Liver (tissue), 9 donors: ENCODE results near the gene NARF. TPM values are rescaled to one million over a fixed set of nuclear protein-coding genes. Genes with fewer than 3 reads are reported as not detected.

Experiments
- DNase-seq: peaks from one replicate; pipeline ENCODE4 v3.0.0-alpha.2; 2017; ENCODE audit warnings: low spot score
- H3K27ac ChIP-seq, 2 donors: one replicate each; pipeline ENCODE4 v1.7.0; 2013; ENCODE audit warnings: inconsistent platforms in 2 of 2, low read length in 2 of 2, control low read depth in 1 of 2, low read depth in 1 of 2, mild to moderate bottlenecking in 1 of 2
- H3K27me3 ChIP-seq, 4 donors: one replicate each; pipeline versions ENCODE4 v1.6.1 to v1.7.0; 2013; ENCODE audit warnings: low read length in 3 of 4, inconsistent platforms in 1 of 4, mild to moderate bottlenecking in 1 of 4, moderate library complexity in 1 of 4; ENCODE audit not compliant: control insufficient read depth in 4 of 4, insufficient read depth in 4 of 4
- H3K36me3 ChIP-seq, 4 donors: one replicate each; pipeline versions ENCODE4 v1.6.1 to v1.7.0; 2013; ENCODE audit warnings: low read length in 3 of 4, mild to moderate bottlenecking in 3 of 4, low read depth in 1 of 4, moderate library complexity in 1 of 4; ENCODE audit not compliant: control insufficient read depth in 4 of 4, insufficient read depth in 3 of 4
- H3K4me1 ChIP-seq, 4 donors: one replicate each; pipeline versions ENCODE4 v1.6.1 to v1.7.0; 2013; ENCODE audit warnings: low read length in 3 of 4, mild to moderate bottlenecking in 3 of 4, moderate library complexity in 1 of 4; ENCODE audit not compliant: control insufficient read depth in 4 of 4, insufficient read depth in 4 of 4
- H3K4me3 ChIP-seq, 3 donors: one replicate each; pipeline versions ENCODE4 v1.6.1 to v1.7.0; 2013; ENCODE audit warnings: low read length in 3 of 3, control low read depth in 1 of 3, low read depth in 1 of 3, mild to moderate bottlenecking in 1 of 3
- H3K9ac ChIP-seq, 2 donors: one replicate each; pipeline ENCODE4 v1.7.0; 2013; ENCODE audit warnings: low read length in 2 of 2, mild to moderate bottlenecking in 2 of 2, moderate library complexity in 2 of 2, control low read depth in 1 of 2, low read depth in 1 of 2
- H3K9me3 ChIP-seq, 4 donors: one replicate each; pipeline versions ENCODE4 v1.6.1 to v1.7.0; 2013; ENCODE audit warnings: low read length in 3 of 4; ENCODE audit not compliant: control insufficient read depth in 4 of 4
- EGR1 ChIP-seq, 2 donors: IDR thresholded peaks; 2 replicates each; pipeline ENCODE4 v1.6.1; 2016 to 2018; ENCODE audit warnings: antibody characterized with exemption in 2 of 2, low read depth in 2 of 2
- FOXA1 ChIP-seq: IDR thresholded peaks from 2 replicates; pipeline ENCODE4 v1.6.1; 2016; ENCODE audit warnings: antibody characterized with exemption
- GABPA ChIP-seq, 2 donors: IDR thresholded peaks in 1 of 2; conservative IDR thresholded peaks in 1 of 2; 2 replicates each; pipeline ENCODE4 v1.6.1; 2016; ENCODE audit warnings: antibody characterized with exemption in 2 of 2, mild to moderate bottlenecking in 1 of 2, moderate library complexity in 1 of 2
- HNF4A ChIP-seq, 2 donors: conservative IDR thresholded peaks; 2 replicates each; pipeline ENCODE4 v1.6.1; 2016; ENCODE audit warnings: antibody characterized with exemption in 2 of 2, mild to moderate bottlenecking in 2 of 2
- HNF4G ChIP-seq: IDR thresholded peaks from 2 replicates; pipeline ENCODE4 v1.6.1; 2016; ENCODE audit warnings: antibody characterized with exemption
- JUND ChIP-seq, 2 donors: IDR thresholded peaks; 2 replicates each; pipeline ENCODE4 v1.6.1; 2016; ENCODE audit warnings: antibody characterized with exemption in 2 of 2
- NR2F2 ChIP-seq: IDR thresholded peaks from 2 replicates; pipeline ENCODE4 v1.6.1; 2016; ENCODE audit warnings: antibody characterized with exemption
- RAD21 ChIP-seq, 2 donors: IDR thresholded peaks; 2 replicates each; pipeline ENCODE4 v1.6.1; 2016; ENCODE audit warnings: antibody characterized with exemption in 2 of 2, mild to moderate bottlenecking in 2 of 2
- RXRA ChIP-seq, 2 donors: IDR thresholded peaks; 2 replicates each; pipeline ENCODE4 v1.6.1; 2017 to 2018; ENCODE audit warnings: antibody characterized with exemption in 2 of 2, mild to moderate bottlenecking in 1 of 2
- SP1 ChIP-seq: IDR thresholded peaks from 2 replicates; pipeline ENCODE4 v1.6.1; 2018; ENCODE audit warnings: antibody characterized with exemption, mild to moderate bottlenecking
- WGBS: extraction: QIAGEN DNeasy Blood & Tissue Kit; methylation state at CpG from one replicate; pipeline ENCODE4 v1.1.7; 2013; 5-methylcytosine and 5-hydroxymethylcytosine counted together
- polyA plus RNA-seq, 2 donors: library from polyadenylated mRNA; stranded (reverse) in 1 of 2; unstranded in 1 of 2; fragments of 200-250 nt in 1 of 2; fragments of >200 nt in 1 of 2; fragmentation: Nextera tagmentation in 1 of 2; extraction: Ambion mirVana in 1 of 2; gene quantifications; one replicate each; pipeline versions ENCODE4 v1.2.1 to v1.2.3, GENCODE V29; 2013 to 2015
- total RNA-seq, 2 donors: library from RNA; depleted of rRNA; stranded (reverse); fragments of >200 nt; gene quantifications; one replicate each; pipeline ENCODE4 v1.2.3, GENCODE V29; 2014
- TF ChIP-seq, protein P1 (sequence below): IDR thresholded peaks from 2 replicates; pipeline ENCODE4 v1.6.1; 2016; ENCODE audit warnings: antibody characterized with exemption
- TF ChIP-seq, protein P2 (sequence below): IDR thresholded peaks from 2 replicates; pipeline ENCODE4 v1.6.1; 2016; ENCODE audit warnings: antibody characterized with exemption
- TF ChIP-seq, protein P3 (sequence below): IDR thresholded peaks from 2 replicates; pipeline ENCODE4 v1.6.1; 2016; ENCODE audit warnings: antibody characterized with exemption
- TF ChIP-seq, protein P4 (sequence below): fragments of 150-350 bp; IDR thresholded peaks from 2 replicates; pipeline ENCODE4 v1.5.1; 2017; ENCODE audit warnings: improper control_type of control experiment, low read depth, low read length; ENCODE audit not compliant: missing input control
- donor health status: healthy.
- donor health status: healthy.
- donor health status: healthy.
- donor health status: healthy.
- donor health status: healthy.

Gene NARF
- total and polyA plus RNA-seq, 4 donors, result 19.8 to 87.5 (median 26.2) TPM

DNA sequence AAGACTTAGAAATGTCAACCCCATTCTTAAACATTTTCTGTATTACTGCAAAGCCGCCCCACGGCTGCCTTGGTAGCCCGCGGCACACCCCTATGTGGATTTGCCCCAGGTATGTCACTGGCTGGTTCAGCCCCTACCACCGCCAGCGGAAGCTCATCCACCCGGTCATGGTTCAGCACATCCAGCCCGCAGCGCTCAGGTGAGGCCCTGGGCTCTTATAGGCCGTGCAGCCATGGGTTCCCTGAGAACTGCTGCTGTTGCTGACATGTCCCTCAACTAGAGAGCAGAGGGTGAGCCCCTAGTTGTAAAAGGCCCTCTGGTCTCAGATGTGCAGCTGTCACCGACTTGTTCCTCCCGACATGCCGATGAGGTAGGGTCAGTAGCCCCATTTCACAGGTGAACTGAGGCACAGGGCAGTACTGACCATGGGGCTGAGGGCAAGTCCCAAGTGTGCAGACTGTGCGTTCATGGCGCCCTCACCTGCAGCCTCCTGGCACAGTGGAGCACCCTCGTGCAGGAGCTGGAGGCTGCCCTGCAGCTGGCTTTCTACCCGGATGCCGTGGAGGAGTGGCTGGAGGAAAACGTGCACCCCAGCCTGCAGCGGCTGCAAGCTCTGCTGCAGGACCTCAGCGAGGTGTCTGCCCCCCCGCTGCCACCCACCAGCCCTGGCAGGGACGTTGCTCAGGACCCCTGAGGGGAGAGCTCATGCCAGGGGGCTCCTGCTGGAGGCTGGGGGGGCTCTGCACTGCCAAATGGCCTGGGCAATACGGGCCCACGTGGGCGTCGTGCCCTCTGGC is 16.7 kb upstream of the NARF start:
- no peak overlapping the region for H3K4me3 ChIP-seq

DNA sequence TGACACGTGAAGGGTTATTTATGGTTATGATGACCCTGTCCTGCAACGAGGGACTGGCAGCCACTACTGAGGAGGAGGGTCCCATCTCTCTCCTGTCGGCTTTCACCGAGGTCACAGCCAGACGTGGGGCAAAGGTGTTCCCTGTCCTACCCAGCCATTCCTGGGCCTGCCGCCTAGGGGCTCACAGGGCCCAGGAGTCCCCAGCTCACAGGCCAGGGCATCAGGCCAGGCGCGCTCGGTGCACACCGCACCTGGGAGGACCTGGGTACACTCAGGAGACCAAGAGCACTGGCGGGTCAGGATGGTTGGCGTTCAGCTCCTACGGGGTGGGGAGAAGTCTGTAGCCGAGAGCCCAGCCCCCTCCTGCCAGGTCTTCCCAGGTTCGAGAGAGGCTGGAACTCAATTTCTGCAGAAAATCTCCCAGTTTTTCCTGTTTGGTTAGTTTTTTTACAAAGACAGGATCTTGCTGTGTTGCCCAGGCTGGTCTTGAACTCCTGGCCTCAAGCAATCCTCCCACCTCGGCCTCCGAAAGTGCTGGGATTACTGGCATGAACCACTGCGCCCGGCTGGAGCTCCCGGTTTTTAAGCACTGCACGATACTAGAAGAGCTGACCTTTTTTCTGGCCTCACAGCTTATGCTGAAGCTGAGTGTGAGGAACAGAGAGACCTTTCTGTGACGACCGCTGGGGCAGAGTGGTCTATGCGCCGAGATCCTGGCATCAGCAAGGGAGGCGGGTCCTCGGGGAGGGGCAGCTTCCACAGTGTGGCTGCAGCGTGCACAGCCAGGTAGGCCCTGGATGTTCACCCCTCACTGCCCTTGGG is 15.7 kb upstream of the NARF start:
- WGBS, result 87% methylated on average over 28 of the region's 28 CpGs
- H3K36me3 ChIP-seq, result peaks cover 0 to 10% (median 4%) of the 10 kb centered on the region in 4 donors
- H3K27me3 ChIP-seq, result no peaks in the 10 kb centered on the region
- no peak for TF ChIP-seq RAD21 (IDR thresholded peaks at IDR 0.05)
- TF ChIP-seq, protein P1, sequence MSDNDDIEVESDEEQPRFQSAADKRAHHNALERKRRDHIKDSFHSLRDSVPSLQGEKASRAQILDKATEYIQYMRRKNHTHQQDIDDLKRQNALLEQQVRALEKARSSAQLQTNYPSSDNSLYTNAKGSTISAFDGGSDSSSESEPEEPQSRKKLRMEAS, result no peak
- TF ChIP-seq EGR1 (IDR thresholded peaks at IDR 0.05; ENCODE audit: low read depth in 2 of 2), result no peak
- no peak for TF ChIP-seq FOXA1
- TF ChIP-seq, protein P2, sequence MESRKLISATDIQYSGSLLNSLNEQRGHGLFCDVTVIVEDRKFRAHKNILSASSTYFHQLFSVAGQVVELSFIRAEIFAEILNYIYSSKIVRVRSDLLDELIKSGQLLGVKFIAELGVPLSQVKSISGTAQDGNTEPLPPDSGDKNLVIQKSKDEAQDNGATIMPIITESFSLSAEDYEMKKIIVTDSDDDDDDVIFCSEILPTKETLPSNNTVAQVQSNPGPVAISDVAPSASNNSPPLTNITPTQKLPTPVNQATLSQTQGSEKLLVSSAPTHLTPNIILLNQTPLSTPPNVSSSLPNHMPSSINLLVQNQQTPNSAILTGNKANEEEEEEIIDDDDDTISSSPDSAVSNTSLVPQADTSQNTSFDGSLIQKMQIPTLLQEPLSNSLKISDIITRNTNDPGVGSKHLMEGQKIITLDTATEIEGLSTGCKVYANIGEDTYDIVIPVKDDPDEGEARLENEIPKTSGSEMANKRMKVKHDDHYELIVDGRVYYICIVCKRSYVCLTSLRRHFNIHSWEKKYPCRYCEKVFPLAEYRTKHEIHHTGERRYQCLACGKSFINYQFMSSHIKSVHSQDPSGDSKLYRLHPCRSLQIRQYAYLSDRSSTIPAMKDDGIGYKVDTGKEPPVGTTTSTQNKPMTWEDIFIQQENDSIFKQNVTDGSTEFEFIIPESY, result no peak
- no peaks in the 10 kb centered on the region for H3K9me3 ChIP-seq
- no peak overlapping the region for H3K9ac ChIP-seq
- peak overlapping the region in 1 of 2 donors; percentile 0 for H3K27ac ChIP-seq
- no peak overlapping the region for H3K4me3 ChIP-seq
- DNase-seq, result no peak
- H3K4me1 ChIP-seq, result peaks cover 17 to 42% (median 29%) of the 10 kb centered on the region in 4 donors

More for the DNA sequence above, 16.7 kb upstream of the NARF start:
- Histone ChIP-seq H3K36me3 (peaks cover 0 to 12% (median 6%) of the 10 kb centered on the region in 4 donors), H3K9me3 (no peaks in the 10 kb centered on the region), H3K9ac (no peak overlapping the region), H3K4me1 (peaks cover 17 to 44% (median 29%) of the 10 kb centered on the region in 4 donors), H3K27me3 (no peaks in the 10 kb centered on the region), H3K27ac (no peak overlapping the region)
- no peak for TF ChIP-seq GABPA (IDR thresholded peaks at IDR 0.05 in 1 of 2, conservative IDR thresholded peaks at IDR 0.05 in 1 of 2)
- TF ChIP-seq HNF4G, result no peak
- no peak for TF ChIP-seq RXRA (IDR thresholded peaks at IDR 0.05)
- TF ChIP-seq SP1, result no peak
- TF ChIP-seq, protein P2, result no peak
- no peak for TF ChIP-seq NR2F2
- TF ChIP-seq, protein P1, result no peak
- TF ChIP-seq, protein P3, sequence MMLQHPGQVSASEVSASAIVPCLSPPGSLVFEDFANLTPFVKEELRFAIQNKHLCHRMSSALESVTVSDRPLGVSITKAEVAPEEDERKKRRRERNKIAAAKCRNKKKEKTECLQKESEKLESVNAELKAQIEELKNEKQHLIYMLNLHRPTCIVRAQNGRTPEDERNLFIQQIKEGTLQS, result no peak
- TF ChIP-seq JUND (IDR thresholded peaks at IDR 0.05), result no peak
- no peak for TF ChIP-seq HNF4A (conservative IDR thresholded peaks at IDR 0.05)
- TF ChIP-seq, protein P4, sequence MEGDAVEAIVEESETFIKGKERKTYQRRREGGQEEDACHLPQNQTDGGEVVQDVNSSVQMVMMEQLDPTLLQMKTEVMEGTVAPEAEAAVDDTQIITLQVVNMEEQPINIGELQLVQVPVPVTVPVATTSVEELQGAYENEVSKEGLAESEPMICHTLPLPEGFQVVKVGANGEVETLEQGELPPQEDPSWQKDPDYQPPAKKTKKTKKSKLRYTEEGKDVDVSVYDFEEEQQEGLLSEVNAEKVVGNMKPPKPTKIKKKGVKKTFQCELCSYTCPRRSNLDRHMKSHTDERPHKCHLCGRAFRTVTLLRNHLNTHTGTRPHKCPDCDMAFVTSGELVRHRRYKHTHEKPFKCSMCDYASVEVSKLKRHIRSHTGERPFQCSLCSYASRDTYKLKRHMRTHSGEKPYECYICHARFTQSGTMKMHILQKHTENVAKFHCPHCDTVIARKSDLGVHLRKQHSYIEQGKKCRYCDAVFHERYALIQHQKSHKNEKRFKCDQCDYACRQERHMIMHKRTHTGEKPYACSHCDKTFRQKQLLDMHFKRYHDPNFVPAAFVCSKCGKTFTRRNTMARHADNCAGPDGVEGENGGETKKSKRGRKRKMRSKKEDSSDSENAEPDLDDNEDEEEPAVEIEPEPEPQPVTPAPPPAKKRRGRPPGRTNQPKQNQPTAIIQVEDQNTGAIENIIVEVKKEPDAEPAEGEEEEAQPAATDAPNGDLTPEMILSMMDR, result no peak
- no peak for TF ChIP-seq EGR1 (IDR thresholded peaks at IDR 0.05; ENCODE audit: low read depth in 2 of 2)
- DNase-seq, result no peak
- 90% methylated on average over 27 of the region's 27 CpGs for WGBS
